Forelimb muscle (tissue), 1 donor: ENCODE measurements around the gene PDK4. TPM values are rescaled to one million over a fixed set of nuclear protein-coding genes. Genes with fewer than 3 reads are reported as not detected.
"Not testable (repeated sequence)": the region's sequence is repeated elsewhere in the genome, so short reads cannot be mapped to it uniquely, and the experiment has no call there.

Source experiments
- DNase-seq: peaks from one replicate; pipeline ENCODE4 v3.0.0-alpha.2; 2013; ENCODE audit warnings: low read depth
- polyA plus RNA-seq: library from polyadenylated mRNA; unstranded; fragments of 120-200 nt; gene quantifications from one replicate; pipeline ENCODE4 v1.2.1, GENCODE V29; 2013; ENCODE audit not compliant: insufficient read length

The PDK4 gene
- polyA plus RNA-seq, 1 donor = 12.9 TPM

GRCh38 chr7:95604811-95605210, 8.5 kb upstream of the PDK4 start:
- not testable (repeated sequence) for DNase-seq

GRCh38 chr7:95604397-95604796, 8.1 kb upstream of the PDK4 start:
- not testable (repeated sequence) for DNase-seq

- DNase-seq = no peak
Measured at GRCh38 chr7:95602421-95602820, 6.1 kb upstream of the PDK4 start.

- DNase-seq = no peak
Measured at GRCh38 chr7:95601316-95601715, 5.0 kb upstream of the PDK4 start.

- no peak for DNase-seq
Measured at GRCh38 chr7:95599069-95599468, 2.8 kb upstream of the PDK4 start.

GRCh38 chr7:95598511-95598910, 2.2 kb upstream of the PDK4 start:
- no peak for DNase-seq

- no peak for DNase-seq
Measured at GRCh38 chr7:95595746-95596197, 544 bp downstream of the PDK4 start.

GRCh38 chr7:95594185-95594584, 2.1 kb downstream of the PDK4 start:
- no peak for DNase-seq

GRCh38 chr7:95593343-95593742, 3.0 kb downstream of the PDK4 start:
- DNase-seq = no peak

- DNase-seq = no peak
Measured at GRCh38 chr7:95592570-95592969, 3.7 kb downstream of the PDK4 start.

- DNase-seq = no peak
Measured at GRCh38 chr7:95590387-95591248, 5.7 kb downstream of the PDK4 start.

- no peak for DNase-seq
Measured at GRCh38 chr7:95589766-95590165, 6.5 kb downstream of the PDK4 start.

GRCh38 chr7:95589031-95589430, 7.3 kb downstream of the PDK4 start:
- DNase-seq = no peak

- DNase-seq = no peak
Measured at GRCh38 chr7:95586951-95587301, 9.4 kb downstream of the PDK4 start.

GRCh38 chr7:95585426-95585789, 10.9 kb downstream of the PDK4 start:
- no peak for DNase-seq

- no peak for DNase-seq
Measured at GRCh38 chr7:95584769-95585425, 11.4 kb downstream of the PDK4 start.

GRCh38 chr7:95583834-95584621, 12.3 kb downstream of the PDK4 start:
- DNase-seq = no peak

GRCh38 chr7:95582578-95583293, 13.6 kb downstream of the PDK4 start:
- DNase-seq = no peak

- no peak for DNase-seq
Measured at GRCh38 chr7:95581467-95581866, 14.8 kb downstream of the PDK4 start.

- DNase-seq = no peak
Measured at GRCh38 chr7:95579318-95579717, 17.0 kb downstream of the PDK4 start.

- DNase-seq = no peak
Measured at GRCh38 chr7:95578299-95578855, 17.9 kb downstream of the PDK4 start.
